ENCODE measurements around the gene ASTN2.

GRCh38 chr9:116516456-116516855, 898.4 kb downstream of the ASTN2 start:
- TF ChIP-seq CTCF (IDR thresholded peaks at IDR 0.05) (no peak), POLR2A (IDR thresholded peaks at IDR 0.05) (no peak)

Data from right lobe of liver (tissue), 4 donors.